Epidermal melanocyte (primary cell): ENCODE results near the gene HES1.
"Not testable (repeated sequence)": the region's sequence is repeated elsewhere in the genome, so short reads cannot be mapped to it uniquely, and the experiment has no call there.

ENCODE experiments used
- DNase-seq: peaks from one replicate; pipeline ENCODE4 v3.0.0; 2011; ENCODE audit warnings: low spot score; ENCODE audit not compliant: insufficient read length

HES1 gene

GRCh38 chr3:194140520-194141414 is 4.8 kb downstream of the HES1 start:
- no peak for DNase-seq

DNA sequence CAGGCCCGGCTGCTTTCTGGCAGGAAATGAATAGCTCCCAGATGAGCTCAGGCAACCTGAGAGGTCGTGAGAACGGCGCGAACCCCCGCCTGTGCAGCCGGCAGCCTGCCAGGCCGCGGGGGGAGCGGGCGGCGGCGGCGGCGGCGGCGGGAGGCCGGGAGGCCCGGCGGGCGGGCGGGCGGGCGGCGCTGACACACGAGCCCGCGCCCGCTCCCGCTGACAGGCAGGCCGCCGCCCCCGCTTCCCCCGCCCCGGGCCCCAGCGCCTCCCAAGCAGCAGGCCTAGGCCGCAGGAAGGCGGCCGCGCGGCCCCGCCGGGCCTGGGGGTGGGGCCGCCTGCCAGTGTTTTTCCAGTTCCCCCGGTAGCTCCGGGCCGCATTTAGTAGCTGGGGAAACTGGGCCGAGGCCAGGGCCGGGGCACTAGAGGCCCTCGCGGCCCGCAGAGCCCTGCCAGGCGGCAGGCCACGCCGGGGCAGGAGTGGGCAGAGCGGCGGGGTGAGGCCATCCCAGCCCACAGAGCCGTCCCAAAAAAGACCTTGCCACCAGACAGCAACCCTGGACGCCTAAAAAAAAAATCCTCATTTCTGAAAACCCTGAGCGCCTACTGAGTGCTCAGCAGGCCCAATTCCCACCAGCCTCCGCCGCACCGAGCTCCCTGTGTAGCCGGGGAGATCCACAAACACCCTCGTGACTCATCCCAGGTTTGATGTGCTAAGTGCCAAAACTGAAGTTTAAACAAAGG is 5.6 kb downstream of the HES1 start:
- peak; percentile 92 for DNase-seq

- DNase-seq: no peak
Observed at GRCh38 chr3:194142156-194142910, 6.4 kb downstream of the HES1 start.

GRCh38 chr3:194145702-194146101 is 9.8 kb downstream of the HES1 start:
- DNase-seq: no peak

DNA sequence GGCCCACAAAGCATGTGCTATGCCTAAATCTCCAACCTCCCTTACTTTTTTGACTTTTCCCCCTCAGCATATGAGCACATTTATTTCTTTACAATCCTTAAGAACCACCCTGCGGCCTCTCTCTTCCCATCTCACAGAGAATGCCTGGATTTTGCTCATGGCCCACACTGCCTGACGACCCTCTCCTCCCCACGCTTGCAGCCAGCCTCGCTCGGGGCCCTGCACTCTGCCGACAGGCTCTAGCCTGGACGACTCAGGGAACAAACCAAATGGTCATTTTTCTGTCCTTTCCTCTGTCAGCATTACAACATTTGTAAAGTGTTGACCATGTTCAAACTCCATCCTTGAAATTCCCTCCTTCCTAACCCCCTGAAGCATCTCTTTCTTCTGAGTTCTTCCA is 11.7 kb downstream of the HES1 start:
- DNase-seq: no peak

GRCh38 chr3:194148383-194148782 is 12.4 kb downstream of the HES1 start:
- peak; percentile 29 for DNase-seq

DNA sequence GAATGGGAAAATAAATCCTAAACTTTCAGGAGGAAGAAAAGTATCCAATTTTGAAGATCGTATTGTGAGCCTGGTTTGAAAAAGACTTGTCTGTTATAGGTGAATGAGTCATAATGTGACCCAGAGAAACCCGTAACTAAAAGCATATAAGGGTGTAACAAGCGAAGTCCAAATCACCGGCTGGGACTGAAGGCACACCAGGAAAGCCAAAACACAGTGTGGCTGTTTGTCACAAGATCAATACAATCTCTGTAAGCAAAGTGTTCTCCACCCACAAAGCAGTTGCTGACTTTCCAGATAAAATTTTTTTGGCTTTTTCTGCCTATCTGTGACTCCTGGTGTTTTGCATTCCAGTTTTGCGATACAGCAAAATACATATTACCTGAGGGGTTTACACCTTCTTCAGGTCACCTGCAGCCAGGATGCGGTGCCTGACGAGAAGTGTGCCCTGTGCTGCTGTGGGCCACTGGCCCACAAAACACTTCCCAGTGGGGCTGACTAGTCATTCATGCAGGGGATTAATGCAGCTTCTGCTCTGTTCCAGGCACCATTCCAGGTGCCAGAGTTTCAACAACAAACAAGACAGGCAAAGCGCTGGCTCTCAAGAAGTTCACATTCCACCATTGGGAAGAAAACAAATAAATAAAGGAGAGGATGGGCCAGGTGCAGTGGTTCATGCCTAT is 14.4 kb downstream of the HES1 start:
- no peak for DNase-seq

GRCh38 chr3:194150935-194151302 is 15.0 kb downstream of the HES1 start:
- DNase-seq: not testable (repeated sequence)

GRCh38 chr3:194154346-194154745 is 18.4 kb downstream of the HES1 start:
- DNase-seq: no peak

DNA sequence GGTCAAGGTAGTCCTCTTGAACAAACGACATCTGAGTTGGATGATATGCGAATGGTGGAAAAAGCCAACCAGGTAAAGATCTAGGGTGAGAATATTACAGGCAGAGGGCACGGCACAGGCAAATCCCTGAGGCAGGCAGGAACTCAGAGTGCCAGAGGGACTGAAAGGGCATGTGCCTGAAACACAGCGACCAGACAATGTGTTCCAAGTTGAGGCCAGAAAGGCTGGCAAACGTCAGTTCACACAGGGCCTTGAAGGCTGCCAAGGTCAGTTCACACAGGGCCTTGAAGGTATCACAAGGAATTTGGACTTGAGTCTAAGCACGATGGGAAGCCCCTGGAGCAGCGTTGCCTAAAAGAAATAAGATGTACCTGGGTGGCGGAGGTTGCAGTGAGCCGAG is 20.1 kb downstream of the HES1 start:
- no peak for DNase-seq

DNA sequence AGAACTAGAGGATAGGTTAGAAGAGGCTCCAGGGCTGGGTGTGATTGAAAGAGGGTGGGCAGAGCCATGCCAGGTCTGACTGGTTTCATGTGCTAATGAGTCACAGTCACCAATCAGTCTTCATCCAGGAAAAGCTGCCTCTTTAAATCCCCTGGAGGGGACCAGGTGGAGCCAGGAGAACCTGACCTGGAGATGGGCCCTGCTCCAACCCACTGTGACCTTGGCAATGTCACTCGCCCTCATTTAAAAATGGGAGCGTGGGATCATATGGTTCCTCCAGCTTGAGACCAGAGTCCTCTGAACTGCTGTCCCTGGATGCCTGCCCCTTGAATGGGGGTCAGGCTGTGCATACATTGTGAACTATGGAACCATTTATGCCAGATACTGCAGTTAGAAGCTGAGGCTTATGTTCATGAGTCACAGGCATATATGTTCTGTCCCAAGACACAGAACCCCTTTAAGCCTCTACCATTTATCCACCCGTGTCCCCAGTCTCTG is 23.0 kb downstream of the HES1 start:
- no peak for DNase-seq

GRCh38 chr3:194160158-194160557 is 24.2 kb downstream of the HES1 start:
- no peak for DNase-seq

- no peak for DNase-seq
Observed at GRCh38 chr3:194161131-194162045, 25.4 kb downstream of the HES1 start.

DNA sequence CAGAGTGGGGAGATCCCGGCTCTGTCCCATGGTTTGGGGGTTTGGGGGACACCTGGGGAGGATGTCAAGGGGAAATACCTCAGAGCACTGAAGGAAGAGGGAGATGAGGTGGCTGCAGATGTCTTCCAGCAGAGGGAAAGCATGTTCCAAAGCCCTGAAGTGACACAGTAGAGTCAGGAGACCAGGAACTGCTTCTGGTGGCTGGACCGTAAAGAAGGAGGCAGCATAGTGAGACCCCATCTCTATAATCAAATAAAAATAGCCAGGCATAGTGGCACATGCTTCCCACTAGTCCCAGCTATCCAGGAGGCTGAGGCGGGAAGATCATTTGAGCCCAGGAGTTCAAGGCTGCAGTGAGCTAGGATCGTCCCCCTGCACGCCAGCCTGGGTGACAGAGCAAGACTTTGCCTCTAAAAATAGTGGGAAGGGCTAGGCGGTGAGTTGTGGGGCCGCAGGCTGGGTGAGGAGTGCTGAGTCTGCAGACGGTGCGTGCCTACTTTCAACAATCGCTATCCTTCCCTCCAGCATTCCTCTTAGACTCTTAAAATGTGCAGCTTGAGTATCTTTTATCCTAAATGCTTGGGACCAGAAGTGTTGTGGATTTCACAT is 26.2 kb downstream of the HES1 start:
- no peak for DNase-seq

GRCh38 chr3:194162817-194163584 is 27.1 kb downstream of the HES1 start:
- DNase-seq: no peak

- no peak for DNase-seq
Observed at GRCh38 chr3:194163697-194164096, 27.7 kb downstream of the HES1 start.

DNA sequence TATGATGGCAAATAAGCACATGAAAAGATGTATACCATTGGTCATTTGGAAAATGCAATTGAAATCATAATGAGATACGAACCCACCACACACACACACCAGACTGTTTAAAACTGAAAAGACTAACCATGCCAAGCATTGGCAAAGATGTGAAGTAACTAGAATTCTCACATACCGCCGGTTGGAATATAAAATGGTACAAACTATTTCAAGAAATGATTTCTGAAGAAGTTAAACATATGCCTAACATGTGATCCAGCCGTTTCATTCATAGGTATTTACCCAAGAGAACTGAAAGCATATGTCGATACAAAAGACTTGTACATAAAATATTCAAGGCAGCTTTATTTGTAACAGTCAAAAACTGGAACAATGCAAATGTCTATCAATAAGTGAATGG is 28.9 kb downstream of the HES1 start:
- DNase-seq: no peak

DNA sequence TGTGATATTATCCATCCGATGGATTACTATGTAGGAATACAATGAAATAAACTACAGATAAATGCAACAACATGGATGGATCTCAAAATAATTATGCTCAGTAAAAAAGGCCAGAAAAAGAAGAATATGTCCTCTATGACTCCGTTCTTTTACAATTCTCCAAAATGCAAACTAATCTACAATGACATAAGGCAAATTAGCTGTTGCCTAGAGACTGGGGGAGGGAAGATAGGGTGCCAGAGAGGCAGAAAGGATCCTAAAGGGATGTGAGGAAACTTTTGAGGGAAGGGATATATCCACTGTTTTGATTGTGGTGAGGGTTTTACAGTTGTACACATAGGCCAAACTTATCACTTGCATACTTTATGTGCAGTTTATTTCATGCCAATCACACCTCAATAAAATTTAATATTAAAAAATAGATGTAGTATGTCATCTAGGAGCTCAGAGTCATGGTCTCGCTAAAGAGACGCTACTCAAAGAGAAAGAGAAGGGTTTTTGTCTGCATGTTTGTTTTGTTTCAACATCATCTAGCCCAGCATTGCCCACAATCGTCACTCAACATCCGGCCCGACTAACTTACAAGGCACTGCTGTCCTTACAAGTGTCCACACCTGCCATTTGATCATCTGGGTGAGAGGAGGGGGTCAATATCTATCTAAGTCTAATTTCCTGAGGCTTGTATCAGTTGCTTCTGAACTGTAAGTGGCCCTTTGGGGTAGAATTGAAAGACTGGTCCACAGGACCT is 29.5 kb downstream of the HES1 start:
- no peak for DNase-seq
